IMR-90 (cell line): ENCODE data around the gene LRIT2. TPM values are rescaled to one million over a fixed set of nuclear protein-coding genes. Genes with fewer than 3 reads are reported as not detected.

ENCODE experiments used
- ATAC-seq: fragments of 200-7000 bp; cut with Tn5 transposase; 2 replicates; pipeline ENCODE4 v1.9.1; 2020; ENCODE audit warnings: low read depth, mild to moderate bottlenecking, moderate library complexity
- BruUV-seq: library from RNA; stranded (reverse); fragments of 400-500 nt; replicated peaks from 2 replicates; lab custom pipeline; 2021; lab: Mats Ljungman, UMichigan
- CTCF ChIA-PET: fragments of 300-600 bp; formaldehyde crosslinking; extraction: SDS; loops from one replicate; lab custom pipeline; 2021; ENCODE audit warnings: antibody characterized with exemption; lab: Yijun Ruan, JAX
- POLR2A ChIA-PET: fragments of 300-600 bp; sonication (Branson Sonifier 250); formaldehyde crosslinking; loops from one replicate; lab custom pipeline; 2022; ENCODE audit warnings: antibody characterized with exemption; ENCODE audit not compliant: unreplicated experiment; lab: Charles Lee
- DNase-seq: peaks from one replicate; pipeline ENCODE4 v3.0.0; 2013
- H2AFZ ChIP-seq: replicated peaks from 2 replicates; pipeline ENCODE3; 2013; ENCODE audit warnings: low read length, mild to moderate bottlenecking; ENCODE audit not compliant: poor library complexity
- H2AK5ac ChIP-seq: 2 replicates; pipeline ENCODE4 v1.6.1; 2013; ENCODE audit warnings: low read depth, low read length, inconsistent platforms
- H2AK9ac ChIP-seq: replicated peaks from 2 replicates; pipeline ENCODE3; 2013; ENCODE audit warnings: mild to moderate bottlenecking, low read depth, low read length, moderate library complexity; ENCODE audit not compliant: poor library complexity
- H2BK120ac ChIP-seq: 2 replicates; pipeline ENCODE4 v1.6.1; 2013; ENCODE audit warnings: low read depth, low read length, inconsistent platforms
- H2BK15ac ChIP-seq: 3 replicates; pipeline ENCODE4 v1.6.1; 2013; ENCODE audit warnings: low read depth, low read length, inconsistent platforms
- H2BK20ac ChIP-seq: 2 replicates; pipeline ENCODE4 v1.6.1; 2013; ENCODE audit warnings: low read depth, mild to moderate bottlenecking, inconsistent platforms, low read length, moderate library complexity
- H2BK5ac ChIP-seq: 2 replicates; pipeline ENCODE4 v1.6.1; 2013; ENCODE audit warnings: mild to moderate bottlenecking, low read depth, low read length, inconsistent platforms; ENCODE audit not compliant: poor library complexity, severe bottlenecking
- H3K14ac ChIP-seq: replicated peaks from 2 replicates; pipeline ENCODE4 v1.6.1; 2013; ENCODE audit warnings: low read depth, low read length, inconsistent platforms
- H3K18ac ChIP-seq: 2 replicates; pipeline ENCODE4 v1.6.1; 2013; ENCODE audit warnings: low read depth, low read length, control low read depth
- H3K23ac ChIP-seq: 2 replicates; pipeline ENCODE4 v1.6.1; 2013; ENCODE audit warnings: low read depth, low read length, inconsistent platforms
- H3K27ac ChIP-seq: 2 replicates; pipeline ENCODE4 v1.5.1; 2013; ENCODE audit warnings: mild to moderate bottlenecking, control low read depth, low read length; ENCODE audit not compliant: insufficient read depth
- H3K27me3 ChIP-seq: 2 replicates; pipeline ENCODE4 v1.6.1; 2013; ENCODE audit warnings: low read length; ENCODE audit not compliant: control insufficient read depth, insufficient read depth
- H3K36me3 ChIP-seq: 2 replicates; pipeline ENCODE4 v1.6.1; 2013; ENCODE audit warnings: low read length, mixed read lengths; ENCODE audit not compliant: control insufficient read depth, insufficient read depth
- H3K4ac ChIP-seq: 2 replicates; pipeline ENCODE4 v1.6.1; 2013; ENCODE audit warnings: low read depth, low read length, inconsistent platforms
- H3K4me1 ChIP-seq: 2 replicates; pipeline ENCODE4 v1.6.1; 2013; ENCODE audit warnings: low read length, mixed read lengths; ENCODE audit not compliant: control insufficient read depth, insufficient read depth
- H3K4me2 ChIP-seq: 2 replicates; pipeline ENCODE4 v1.6.1; 2013; ENCODE audit warnings: low read depth, mild to moderate bottlenecking, control low read depth, low read length, moderate library complexity
- H3K4me3 ChIP-seq: 2 replicates; pipeline ENCODE4 v1.5.1; 2013; ENCODE audit warnings: low read depth, mild to moderate bottlenecking, control low read depth, low read length, moderate library complexity; ENCODE audit not compliant: insufficient read depth
- H3K56ac ChIP-seq: 2 replicates; pipeline ENCODE4 v1.6.1; 2013; ENCODE audit warnings: low read length, inconsistent platforms; ENCODE audit not compliant: insufficient read depth; ENCODE audit errors: extremely low read depth
- H3K79me1 ChIP-seq, 2 experiments: 2 replicates each; pipeline ENCODE4 v1.6.1; 2013; ENCODE audit warnings: low read length in 2 of 2, inconsistent platforms in 1 of 2, low read depth in 1 of 2
- H3K9ac ChIP-seq: 2 replicates; pipeline ENCODE4 v1.6.1; 2013; ENCODE audit warnings: low read depth, low read length, control low read depth
- H3K9me1 ChIP-seq: 2 replicates; pipeline ENCODE4 v1.6.1; 2013; ENCODE audit warnings: low read length, inconsistent platforms; ENCODE audit not compliant: insufficient read depth
- H3K9me3 ChIP-seq: 2 replicates; pipeline ENCODE4 v1.6.1; 2013; ENCODE audit warnings: low read length; ENCODE audit not compliant: control insufficient read depth, insufficient read depth
- H4K20me1 ChIP-seq: 2 replicates; pipeline ENCODE4 v1.6.1; 2013; ENCODE audit warnings: low read length, inconsistent platforms; ENCODE audit not compliant: insufficient read depth
- H4K5ac ChIP-seq: 2 replicates; pipeline ENCODE4 v1.6.1; 2013; ENCODE audit warnings: mild to moderate bottlenecking, low read depth, low read length, control low read depth
- H4K8ac ChIP-seq, 2 experiments: 2 replicates each; pipeline ENCODE4 v1.6.1; 2013; ENCODE audit warnings: low read depth in 2 of 2, low read length in 2 of 2, control low read depth in 1 of 2, inconsistent platforms in 1 of 2
- H4K91ac ChIP-seq: 2 replicates; pipeline ENCODE4 v1.6.1; 2013; ENCODE audit warnings: low read depth, low read length, inconsistent platforms; ENCODE audit not compliant: insufficient read depth
- CEBPB ChIP-seq: IDR thresholded peaks from 2 replicates; pipeline ENCODE4 v1.6.1; 2012; ENCODE audit warnings: low read depth, low read length, improper control_type of control experiment
- FOS ChIP-seq: fragments of 150-350 bp; IDR thresholded peaks from 2 replicates; pipeline ENCODE4 v1.6.1; 2016; ENCODE audit warnings: low read depth, low read length
- MAFK ChIP-seq: IDR thresholded peaks from 2 replicates; pipeline ENCODE4 v1.6.1; 2012; ENCODE audit warnings: low read depth, low read length, improper control_type of control experiment
- MAZ ChIP-seq: IDR thresholded peaks from 2 replicates; pipeline ENCODE4 v1.6.1; 2012; ENCODE audit warnings: low read depth, mild to moderate bottlenecking, low read length, improper control_type of control experiment, moderate library complexity, borderline replicate concordance
- MXI1 ChIP-seq: IDR thresholded peaks from 2 replicates; pipeline ENCODE4 v1.6.1; 2012; ENCODE audit warnings: low read depth, mild to moderate bottlenecking, low read length, moderate library complexity, borderline replicate concordance
- RAD21 ChIP-seq: IDR thresholded peaks from 2 replicates; pipeline ENCODE4 v1.6.1; 2012; ENCODE audit warnings: low read length, improper control_type of control experiment
- WGBS, 2 experiments: methylation state at CpG; one replicate each; pipeline versions ENCODE4 v1.1.5 to v1.1.7; 2013; ENCODE audit warnings: missing lambda C conversion rate in 2 of 2; ENCODE audit not compliant: insufficient read length in 1 of 2; ENCODE audit errors: extremely low coverage in 2 of 2; 5-methylcytosine and 5-hydroxymethylcytosine counted together
- dilution Hi-C: fragments of 300-500 bp; cut with HindIII; formaldehyde crosslinking; loops from one replicate; pipeline ENCODE4 v1.14.3; 2018; ENCODE audit warnings: low sequenced_read_pairs; ENCODE audit not compliant: unreplicated experiment
- in situ Hi-C: fragments of 300-500 bp; cut with MboI; formaldehyde crosslinking; loops from 3 replicates; pipeline ENCODE4 v1.14.3; 2019; ENCODE audit warnings: low sequenced_read_pairs, inconsistent platforms, mixed read lengths
- intact Hi-C: fragments of 100-400 bp; cut with micrococcal nuclease; formaldehyde crosslinking; loops from 2 replicates; pipeline ENCODE4 v1.10.0; 2022
- polyA plus RNA-seq, 3 experiments: library from polyadenylated mRNA; depleted of rRNA; stranded (reverse); fragments of >200 nt; gene quantifications; 2 replicates each; pipeline ENCODE4 v1.2.3, GENCODE V29; 2012; ENCODE audit warnings: low replicate concordance in 1 of 3
- total RNA-seq: library from RNA; depleted of rRNA; stranded (reverse); fragments of >200 nt; gene quantifications from 2 replicates; pipeline ENCODE4 v1.2.3, GENCODE V29; 2012

The LRIT2 gene
- total and polyA plus RNA-seq, 2 of the 4 experiments (the other 2 are of a cell fraction) = not detected

GRCh38 chr10:84191106-84191505 lies 34.2 kb downstream of the LRIT2 start:
- Histone ChIP-seq H3K4me1 (peaks cover 2% of the 10 kb centered on the region; the same call in 1 of the 2 replicates), H3K79me1 (no peaks in the 10 kb centered on the region), H3K14ac (no peak overlapping the region), H2BK20ac (no peak overlapping the region), H3K56ac (no peak overlapping the region), H3K23ac (no peak overlapping the region), H3K27me3 (peaks cover 38% of the 10 kb centered on the region), H2BK5ac (no peak overlapping the region), H3K36me3 (no peaks in the 10 kb centered on the region), H3K18ac (no peak overlapping the region), H3K9me1 (peaks cover 8% of the 10 kb centered on the region), H2AK9ac (no peak overlapping the region), H3K4me3 (no peak overlapping the region), H2AK5ac (no peak overlapping the region), H3K27ac (no peak overlapping the region), H4K91ac (no peak overlapping the region), H3K9me3 (no peaks in the 10 kb centered on the region), H3K9ac (no peak overlapping the region), H4K8ac (no peak overlapping the region), H4K5ac (no peak overlapping the region), H3K4me2 (no peak overlapping the region), H3K4ac (no peak overlapping the region), H2BK15ac (no peak overlapping the region), H2AFZ (no peak overlapping the region), H4K20me1 (no peaks in the 10 kb centered on the region), H2BK120ac (no peak overlapping the region)
- DNase-seq (no peak), ATAC-seq (no peak)
- dilution Hi-C loops (no loop called here), in situ Hi-C loops (no loop called here), intact Hi-C loops (no loop called here)
- no peak for TF ChIP-seq MAFK
- TF ChIP-seq MAZ = no peak
- TF ChIP-seq RAD21 = no peak
- TF ChIP-seq CEBPB = no peak
- no peak for TF ChIP-seq MXI1
- no peak for TF ChIP-seq FOS
- 60% methylated on average over 2 of the region's 5 CpGs; no CpG with 5 or more reads in 1 of the 2 experiments for WGBS, 2 experiments
- BruUV-seq = no TSS peak
- ChIA-PET CTCF (no interaction called here), POLR2A (no interaction called here)
